Measurements from ENCODE around the gene MIA2.

The MIA2 gene

DNA sequence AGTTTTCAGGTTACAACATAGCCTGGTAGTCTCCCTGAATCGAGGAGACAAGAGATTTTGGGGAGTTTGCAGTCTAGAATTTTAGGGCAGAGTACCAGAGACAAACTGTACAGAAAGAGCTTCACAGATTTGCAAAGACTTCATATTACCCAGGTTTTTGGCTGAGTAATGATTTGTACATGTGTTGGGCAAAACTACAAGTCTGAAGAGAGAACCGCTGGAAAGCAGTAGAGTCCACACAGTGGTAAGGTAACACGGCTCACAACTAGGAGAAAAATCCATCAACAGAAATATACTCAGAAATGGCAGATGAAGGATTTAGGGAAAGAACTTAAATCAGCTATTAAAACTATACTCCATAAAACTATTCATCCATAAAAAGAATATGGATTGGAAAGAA lies 172.8 kb downstream of the MIA2 start:
- DNase-seq: no peak

DNA sequence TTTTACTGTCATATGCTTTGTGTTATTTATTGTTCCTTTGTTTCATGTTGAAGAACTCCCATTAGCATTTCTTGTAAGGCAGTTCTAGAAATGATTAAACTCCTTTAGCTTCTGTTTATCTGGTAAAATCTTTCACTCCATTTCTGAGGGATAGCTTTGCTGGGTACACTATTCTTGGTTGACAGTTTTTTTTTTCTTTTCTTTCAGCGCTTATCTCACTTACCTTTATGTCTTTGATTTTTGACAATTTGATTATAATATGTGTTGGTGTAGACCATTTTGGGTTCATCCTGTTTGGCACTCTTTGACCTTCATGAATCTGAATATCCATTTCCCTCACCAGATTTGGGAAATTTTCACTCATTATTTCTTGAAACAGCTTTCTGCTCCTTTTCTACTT lies 182.4 kb downstream of the MIA2 start:
- DNase-seq: no peak

DNA sequence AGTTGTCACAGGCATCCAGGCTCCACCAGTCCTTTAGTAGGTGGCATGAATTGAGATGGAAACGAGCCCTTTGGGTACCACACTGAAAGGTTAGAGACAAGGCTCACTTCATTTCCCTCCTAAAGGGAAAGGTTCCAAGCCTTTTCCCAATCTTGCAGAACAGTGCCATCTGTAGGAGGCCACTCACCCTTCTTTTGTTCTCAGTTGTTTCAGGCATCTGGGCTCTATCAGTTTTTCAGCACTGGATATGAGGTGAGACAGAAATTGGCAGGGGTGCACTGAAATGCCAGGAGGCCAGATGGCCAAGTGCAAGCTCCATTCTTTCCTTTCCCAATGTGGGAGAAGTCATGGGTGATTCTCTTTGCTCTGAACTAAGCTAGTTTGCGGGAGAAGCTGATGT lies 183.3 kb downstream of the MIA2 start:
- no peak for DNase-seq

DNA sequence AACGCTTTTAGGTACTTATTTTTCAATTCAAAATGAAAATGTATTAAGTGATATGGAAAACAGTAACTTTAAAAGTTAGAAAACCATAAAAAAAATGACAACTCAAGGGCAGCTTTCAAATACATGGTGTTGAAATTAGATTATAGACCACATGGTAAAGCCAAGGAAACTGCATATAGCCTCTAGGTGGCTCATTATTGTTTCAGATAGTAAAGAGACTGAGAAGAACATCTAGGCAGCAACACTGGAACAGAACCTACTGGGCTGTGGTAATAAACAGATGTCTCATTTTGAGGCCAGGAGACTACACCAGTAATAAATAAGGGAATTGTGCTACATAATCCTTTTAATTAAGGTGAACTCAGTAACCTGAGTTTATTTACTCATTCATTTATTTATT lies 185.6 kb downstream of the MIA2 start:
- DNase-seq: no peak

DNA sequence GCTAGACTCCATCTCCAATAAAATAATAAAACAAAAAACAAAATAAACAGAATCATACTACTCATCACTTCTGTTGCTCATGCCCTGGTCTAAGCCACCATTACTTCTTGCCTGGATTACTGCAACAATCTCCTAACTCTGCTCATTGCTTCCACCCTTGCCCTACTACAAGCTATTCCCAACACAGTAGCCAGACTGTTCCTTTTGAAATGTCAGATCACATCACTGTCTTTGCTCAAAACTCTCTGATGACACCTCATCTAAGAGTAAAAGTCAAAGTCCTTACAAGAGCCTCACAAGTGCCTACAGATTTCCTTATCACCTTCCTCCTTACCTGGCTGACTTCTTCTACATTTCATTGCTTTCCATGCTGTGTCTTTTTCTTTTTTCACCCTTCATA lies 188.5 kb downstream of the MIA2 start:
- DNase-seq: no peak

DNA sequence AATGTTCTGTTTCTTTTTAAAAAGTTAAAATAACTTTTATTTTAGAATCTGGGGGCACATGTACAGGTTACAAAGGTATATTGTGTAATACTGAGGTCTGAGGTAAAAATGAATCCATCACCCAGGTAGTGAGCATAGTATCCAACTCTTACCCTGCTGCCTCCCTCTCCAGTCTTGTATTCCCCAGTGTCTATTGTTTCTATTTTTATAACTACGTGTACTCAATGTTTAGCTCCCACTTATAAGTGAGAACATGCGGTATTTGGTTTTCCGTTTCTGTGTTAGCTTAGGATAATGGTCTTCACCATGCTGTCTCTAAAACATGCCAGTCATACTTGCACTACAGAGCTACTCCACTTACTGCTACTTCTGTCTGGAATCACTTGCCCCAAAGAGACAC lies 190.1 kb downstream of the MIA2 start:
- no peak for DNase-seq

DNA sequence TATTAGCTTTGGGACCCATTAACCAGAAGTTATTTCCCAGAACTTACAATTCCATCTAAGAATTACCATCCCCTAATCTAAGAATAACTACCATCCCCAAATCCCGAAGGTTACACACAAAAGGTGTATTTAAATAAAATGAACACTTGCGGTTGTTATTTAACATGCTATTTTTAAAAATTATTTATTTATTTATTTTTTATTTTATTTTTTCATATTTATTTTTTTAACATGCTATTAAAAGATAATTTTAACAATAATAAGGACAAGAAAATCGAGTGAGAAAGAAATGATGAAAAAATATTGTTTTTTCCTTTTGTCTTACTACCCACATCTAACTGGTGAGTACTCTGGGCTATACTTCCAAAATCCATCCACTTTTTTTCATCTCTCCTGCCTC lies 192.2 kb downstream of the MIA2 start:
- no peak for DNase-seq

DNA sequence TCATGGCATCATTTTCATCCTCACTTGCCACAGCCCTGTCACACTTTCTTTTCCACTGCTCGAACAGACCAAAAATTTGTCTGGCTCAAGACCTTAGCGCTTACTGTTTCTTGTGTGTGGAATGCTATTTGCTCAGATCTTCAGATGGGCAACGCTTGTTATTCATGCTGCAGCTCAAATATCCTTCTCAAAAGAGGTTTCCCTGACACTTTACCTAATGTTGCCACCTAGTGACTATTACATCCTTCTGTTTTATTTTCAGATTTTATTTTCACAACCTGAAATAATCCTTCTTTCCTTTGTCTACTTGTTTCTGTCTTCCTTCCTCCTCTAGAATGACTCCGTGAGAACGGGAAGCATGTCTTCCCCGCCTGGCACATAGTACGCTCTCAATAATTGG lies 192.9 kb downstream of the MIA2 start:
- peak; percentile 29 for DNase-seq

DNA sequence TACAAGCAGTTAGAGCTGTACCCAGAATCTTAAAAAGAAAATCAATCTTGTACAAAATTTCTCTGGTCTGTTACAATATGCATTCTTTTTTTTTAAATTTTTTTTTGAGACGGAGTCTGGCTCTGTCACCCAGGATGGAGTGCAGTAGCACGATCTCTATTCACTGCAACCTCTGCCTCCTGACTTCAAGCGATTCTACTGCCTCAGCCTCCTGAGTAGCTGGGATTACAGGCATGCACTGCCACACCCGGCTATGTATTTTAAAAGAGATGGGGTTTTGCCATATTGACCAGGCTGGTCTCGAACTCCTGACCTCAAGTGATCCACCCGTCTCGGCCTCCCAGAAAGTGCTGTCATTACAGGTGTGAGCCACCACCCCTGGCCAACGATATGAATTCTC lies 194.4 kb downstream of the MIA2 start:
- no peak for DNase-seq

DNA sequence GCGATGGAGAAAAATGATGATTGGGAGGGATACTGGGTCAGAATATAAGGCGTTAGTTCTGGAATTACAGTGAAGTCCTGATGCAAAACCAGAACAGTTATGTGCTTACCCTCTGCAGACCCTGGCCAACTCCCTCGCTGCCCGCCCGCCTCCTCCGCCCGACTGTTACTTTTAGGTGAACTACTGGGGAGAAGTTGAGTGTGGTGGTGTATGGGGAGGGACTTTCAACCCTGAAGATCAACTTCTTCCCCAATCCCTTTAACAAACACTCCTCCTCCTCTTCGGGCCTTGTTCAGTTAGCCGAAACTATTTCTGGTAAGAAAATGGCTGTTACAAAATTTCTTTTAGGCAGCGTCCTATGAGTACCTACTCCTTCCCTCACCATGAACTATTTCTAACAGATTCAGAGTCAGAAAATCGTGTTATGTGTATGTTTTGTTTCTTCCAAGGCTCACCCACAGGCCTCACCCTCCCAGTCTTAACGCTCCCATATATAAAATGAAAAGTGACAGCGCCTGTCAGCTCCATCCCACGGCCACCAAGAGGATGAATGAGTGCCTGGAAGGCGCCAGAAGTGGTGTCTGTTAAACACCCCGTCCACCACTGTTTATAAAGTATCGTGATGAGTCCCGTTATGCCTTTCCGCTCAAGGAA lies 197.2 kb downstream of the MIA2 start:
- no peak for DNase-seq

DNA sequence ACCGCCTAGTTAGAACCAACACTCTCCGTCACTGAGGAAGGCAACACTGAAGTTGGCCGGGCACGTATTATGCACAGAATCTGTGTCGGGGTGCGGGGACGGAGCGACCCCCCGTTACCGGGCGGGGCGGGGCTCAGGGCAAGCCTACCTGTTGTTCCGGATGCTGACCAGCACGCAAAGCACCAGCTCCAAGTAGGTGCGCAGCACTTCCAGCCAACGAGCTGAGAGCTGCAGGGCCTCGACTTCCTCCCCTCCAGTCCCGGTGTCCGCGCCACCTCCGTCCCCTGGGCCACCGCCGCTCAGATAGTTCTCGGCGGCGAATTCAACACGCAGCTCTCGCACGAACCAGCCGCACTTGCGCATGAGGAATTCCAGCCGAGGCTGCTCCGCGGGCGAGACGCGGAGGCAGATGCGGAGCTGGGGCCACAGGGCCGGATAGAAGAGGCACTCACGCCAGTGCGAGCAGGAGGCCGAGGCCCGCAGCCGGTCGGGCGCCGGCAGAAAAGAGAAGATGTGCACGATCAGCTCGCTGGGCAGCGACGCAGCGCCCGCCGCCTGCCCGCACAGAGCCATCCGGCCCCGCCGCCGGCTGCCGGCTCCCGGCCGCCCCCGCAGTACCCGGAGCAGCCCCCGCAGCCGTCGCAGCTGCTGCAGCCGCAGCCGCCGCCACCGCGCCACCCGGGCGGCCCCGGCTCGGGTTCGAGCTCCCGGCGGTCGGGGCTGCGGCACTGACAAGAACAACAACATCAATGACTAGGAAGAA lies 197.9 kb downstream of the MIA2 start:
- DNase-seq: no peak

DNA sequence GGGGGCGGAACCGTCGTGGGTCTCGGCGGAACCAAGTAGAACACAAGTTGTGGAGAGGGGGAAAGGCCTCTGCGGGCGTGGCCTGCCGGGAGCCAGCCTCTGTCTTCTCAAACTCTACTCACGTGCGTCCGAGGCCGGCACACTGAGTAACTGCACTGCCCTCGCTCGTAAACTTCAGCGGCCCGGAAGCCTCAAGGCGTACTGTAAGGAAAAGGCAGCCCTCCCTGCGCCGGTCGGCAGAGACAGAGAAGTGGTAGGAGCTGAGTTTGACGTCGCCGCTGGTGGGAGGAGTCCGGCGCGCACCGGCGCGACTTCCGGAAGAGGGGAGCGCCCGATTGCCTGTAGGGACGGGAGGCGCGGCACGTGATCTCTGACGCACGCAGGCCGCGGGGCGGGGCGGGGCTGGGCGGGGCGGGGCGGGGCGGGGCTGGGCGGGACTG lies 198.5 kb downstream of the MIA2 start, which contains the start of gene FBXO33:
FBXO33 (minus strand) TSS at position 255 of the 440 bp plus-strand sequence. CDS start 271 bp downstream, outside the sequence.
- peak; percentile 96 for DNase-seq

DNA sequence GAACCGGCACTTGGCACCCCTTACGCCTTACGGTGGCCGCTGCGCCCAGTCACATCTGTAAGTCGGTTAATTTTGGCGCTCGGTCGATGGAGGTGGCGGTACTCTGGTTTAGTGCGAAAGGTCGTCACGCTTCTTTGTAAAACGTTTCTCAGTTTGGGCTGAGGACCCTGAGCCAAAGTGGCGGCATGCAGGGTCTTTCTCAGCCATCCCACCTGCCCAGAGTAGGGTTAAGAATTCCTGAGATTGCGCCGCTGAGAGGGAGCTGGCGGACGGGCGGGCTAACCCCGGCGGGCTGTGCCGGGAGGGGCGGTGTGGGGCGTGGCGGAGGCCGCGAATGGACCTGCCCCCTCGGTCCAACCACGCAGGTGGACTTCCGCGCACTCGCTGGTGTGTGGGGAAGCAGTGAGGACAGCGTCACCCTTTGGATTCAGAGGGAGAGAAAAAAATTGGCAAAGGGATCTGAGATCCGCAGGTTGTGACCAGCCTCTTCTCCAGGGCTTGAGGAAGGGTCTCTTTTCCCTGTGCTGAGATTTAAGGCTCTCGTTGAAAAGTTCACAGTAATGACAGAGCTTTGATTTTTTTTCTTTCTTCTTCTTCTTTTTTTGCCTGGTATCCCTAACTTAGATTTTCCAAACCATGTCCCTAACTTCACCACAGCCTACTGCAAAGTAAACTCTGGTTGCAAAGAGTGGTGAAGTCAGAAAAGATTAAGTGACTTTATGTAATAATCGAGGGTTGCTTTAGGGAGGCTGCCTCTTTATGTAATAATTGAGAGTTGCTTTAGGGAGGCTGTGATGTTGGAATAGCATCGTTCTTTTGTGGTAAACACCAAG lies 199.1 kb downstream of the MIA2 start:
- peak; percentile 94 for DNase-seq

DNA sequence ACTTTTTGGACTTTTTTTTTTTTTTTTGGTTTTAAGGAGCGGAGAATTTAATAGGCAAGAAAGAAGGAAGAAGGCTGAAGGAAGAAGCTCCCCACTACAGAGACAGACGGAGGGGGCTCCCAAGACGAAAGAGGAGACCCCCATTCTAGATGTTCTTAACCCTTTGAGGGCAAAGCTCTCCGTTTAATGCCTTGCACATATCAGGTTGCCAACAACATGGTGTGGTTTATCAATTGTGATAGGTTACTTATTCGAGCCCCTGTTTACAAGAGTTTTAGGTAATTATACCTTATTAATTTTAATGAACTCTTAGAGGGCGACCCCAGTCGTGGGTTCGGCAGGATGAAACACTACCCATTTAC lies 199.7 kb downstream of the MIA2 start:
- no peak for DNase-seq

DNA sequence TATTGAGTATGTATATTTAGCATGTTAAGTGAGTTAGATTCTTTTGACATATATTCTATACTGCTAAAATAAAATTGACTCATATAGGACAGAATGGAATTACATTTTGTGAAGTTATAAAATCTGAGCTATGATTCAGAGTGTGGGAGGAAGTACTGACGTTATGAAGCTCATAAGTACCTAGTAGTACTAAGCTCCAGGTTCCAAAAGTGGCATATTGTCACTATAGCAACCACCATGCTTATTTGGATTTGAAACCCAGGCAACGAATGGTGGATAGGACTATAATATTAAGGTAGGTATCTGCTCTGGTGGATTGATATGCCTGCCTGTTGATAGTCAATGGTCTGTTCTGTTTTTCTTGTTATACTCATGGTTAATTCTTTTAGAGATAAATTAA lies 200.7 kb downstream of the MIA2 start:
- DNase-seq: no peak

DNA sequence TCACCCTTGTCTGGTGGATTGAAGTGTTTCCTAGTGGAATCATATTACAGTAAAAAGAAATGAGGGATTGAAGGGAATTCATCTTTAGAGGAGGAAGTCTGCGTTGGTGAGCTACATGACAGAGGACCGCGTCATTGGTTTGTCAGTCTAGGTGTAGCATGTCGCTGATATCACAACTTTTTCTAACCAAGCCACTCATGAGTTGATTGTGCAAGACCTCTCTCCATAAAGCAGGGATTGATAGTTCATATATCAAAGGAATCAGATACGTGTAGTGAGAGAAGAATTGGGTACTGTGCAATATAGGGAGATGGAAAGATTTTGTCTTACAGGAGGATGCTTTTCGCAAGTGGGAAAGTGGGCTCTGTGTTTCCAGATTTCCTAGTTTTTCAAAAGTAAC lies 201.5 kb downstream of the MIA2 start:
- DNase-seq: no peak
